Trophoblast cell (in vitro differentiated cells and primary cell): Measurements from ENCODE around the gene MAP4K4.
A peak's percentile ranks its signal among the peaks of the same experiment; 100 is the strongest.

ENCODE experiments used
- DNase-seq, 2 donors: peaks; one replicate each; pipeline ENCODE4 v3.0.0-alpha.2; 2016
- H2AFZ ChIP-seq: 2 replicates; pipeline ENCODE4 v1.6.1; 2013; ENCODE audit warnings: low read length, moderate library complexity, mild to moderate bottlenecking; ENCODE audit not compliant: insufficient read depth, poor library complexity
- H2AK5ac ChIP-seq: 2 replicates; pipeline ENCODE4 v1.6.1; 2013; ENCODE audit warnings: mild to moderate bottlenecking, low read length
- H2BK120ac ChIP-seq: 2 replicates; pipeline ENCODE4 v1.6.1; 2013; ENCODE audit warnings: low read length, mild to moderate bottlenecking, moderate library complexity; ENCODE audit not compliant: insufficient read depth, poor library complexity
- H2BK12ac ChIP-seq: 2 replicates; pipeline ENCODE4 v1.6.1; 2013; ENCODE audit warnings: mild to moderate bottlenecking, low read length, moderate library complexity
- H2BK5ac ChIP-seq: 2 replicates; pipeline ENCODE4 v1.6.1; 2013; ENCODE audit warnings: low read length, low read depth, moderate library complexity, mild to moderate bottlenecking; ENCODE audit not compliant: poor library complexity
- H3K14ac ChIP-seq: 2 replicates; pipeline ENCODE4 v1.6.1; 2013; ENCODE audit warnings: mild to moderate bottlenecking, low read length
- H3K18ac ChIP-seq: 2 replicates; pipeline ENCODE4 v1.6.1; 2013; ENCODE audit warnings: mild to moderate bottlenecking, low read length
- H3K23ac ChIP-seq: 2 replicates; pipeline ENCODE4 v1.6.1; 2013; ENCODE audit warnings: low read length
- H3K27ac ChIP-seq: 2 replicates; pipeline ENCODE4 v1.5.1; 2013; ENCODE audit warnings: low read depth, mild to moderate bottlenecking, inconsistent platforms, low read length, moderate library complexity
- H3K27me3 ChIP-seq: 2 replicates; pipeline ENCODE4 v1.6.1; 2013; ENCODE audit warnings: inconsistent platforms, mild to moderate bottlenecking, low read length, moderate library complexity; ENCODE audit not compliant: insufficient read depth
- H3K36me3 ChIP-seq, 2 experiments: 1 replicate in 1 of 2; 2 replicates in 1 of 2; pipeline ENCODE4 v1.6.1; 2013; ENCODE audit warnings: low read length in 2 of 2, mild to moderate bottlenecking in 2 of 2, moderate library complexity in 1 of 2; ENCODE audit not compliant: insufficient read depth in 2 of 2, control insufficient read depth in 1 of 2
- H3K4ac ChIP-seq: 2 replicates; pipeline ENCODE4 v1.6.1; 2013; ENCODE audit warnings: low read depth, mild to moderate bottlenecking, low read length, moderate library complexity
- H3K4me1 ChIP-seq, 2 experiments: 1 replicate in 1 of 2; 2 replicates in 1 of 2; pipeline ENCODE4 v1.6.1; 2013; ENCODE audit warnings: low read length in 2 of 2, mild to moderate bottlenecking in 2 of 2, moderate library complexity in 1 of 2; ENCODE audit not compliant: insufficient read depth in 2 of 2, control insufficient read depth in 1 of 2
- H3K4me2 ChIP-seq: 2 replicates; pipeline ENCODE4 v1.6.1; 2013; ENCODE audit warnings: inconsistent platforms, mild to moderate bottlenecking, low read length, moderate library complexity
- H3K4me3 ChIP-seq: 2 replicates; pipeline ENCODE4 v1.5.1; 2013; ENCODE audit warnings: mild to moderate bottlenecking, low read depth, low read length, inconsistent platforms
- H3K79me1 ChIP-seq: one replicate; pipeline ENCODE4 v1.6.1; 2013; ENCODE audit warnings: low read length
- H3K79me2 ChIP-seq: 2 replicates; pipeline ENCODE4 v1.6.1; 2013; ENCODE audit warnings: low read length, mild to moderate bottlenecking; ENCODE audit not compliant: control insufficient read depth, insufficient read depth, poor library complexity
- H3K9ac ChIP-seq: 2 replicates; pipeline ENCODE4 v1.6.1; 2013; ENCODE audit warnings: mild to moderate bottlenecking, low read length
- H3K9me3 ChIP-seq: 2 replicates; pipeline ENCODE4 v1.6.1; 2013; ENCODE audit warnings: low read depth, mild to moderate bottlenecking, control low read depth, inconsistent platforms, low read length; ENCODE audit not compliant: insufficient read depth
- H4K12ac ChIP-seq: 2 replicates; pipeline ENCODE4 v1.6.1; 2013; ENCODE audit warnings: low read depth, mild to moderate bottlenecking, low read length, moderate library complexity
- H4K8ac ChIP-seq: 2 replicates; pipeline ENCODE4 v1.6.1; 2013; ENCODE audit warnings: low read depth, mild to moderate bottlenecking, low read length, moderate library complexity
- H4K91ac ChIP-seq: one replicate; pipeline ENCODE4 v1.6.1; 2013; ENCODE audit warnings: low read depth, mild to moderate bottlenecking, low read length, moderate library complexity
- WGBS: extraction: QIAGEN DNeasy Blood & Tissue Kit; methylation state at CpG from one replicate; pipeline ENCODE4 v1.1.7; 2013; ENCODE audit warnings: missing lambda C conversion rate; ENCODE audit not compliant: insufficient read length, insufficient coverage; ENCODE audit errors: extremely low coverage; 5-methylcytosine and 5-hydroxymethylcytosine counted together

The MAP4K4 gene

GRCh38 chr2:101879466-101879865, 182.0 kb downstream of the MAP4K4 start:
- no peaks in the 10 kb centered on the region for H3K79me2 ChIP-seq
- H3K4me3 ChIP-seq: no peak overlapping the region
- H3K27ac ChIP-seq: no peak overlapping the region
- no peak overlapping the region for H3K4ac ChIP-seq
- H3K14ac ChIP-seq: no peak overlapping the region
- no peaks in the 10 kb centered on the region for H3K27me3 ChIP-seq
- H3K9me3 ChIP-seq: no peaks in the 10 kb centered on the region
- H2BK12ac ChIP-seq: no peak overlapping the region
- no peak overlapping the region for H2BK120ac ChIP-seq
- no peak overlapping the region for H3K4me2 ChIP-seq
- peaks cover 16 to 33% of the 10 kb centered on the region in 2 experiments for H3K36me3 ChIP-seq
- no peak overlapping the region for H4K8ac ChIP-seq
- no peak overlapping the region for H3K18ac ChIP-seq
- no peaks in the 10 kb centered on the region for H3K4me1 ChIP-seq
- H2AFZ ChIP-seq: no peak overlapping the region
- H4K91ac ChIP-seq: no peak overlapping the region
- no peaks in the 10 kb centered on the region for H3K79me1 ChIP-seq
- no peak overlapping the region for H4K12ac ChIP-seq
- H3K23ac ChIP-seq: no peak overlapping the region
- H3K9ac ChIP-seq: no peak overlapping the region
- DNase-seq: no peak
- no peak overlapping the region for H2AK5ac ChIP-seq
- H2BK5ac ChIP-seq: no peak overlapping the region

DNA sequence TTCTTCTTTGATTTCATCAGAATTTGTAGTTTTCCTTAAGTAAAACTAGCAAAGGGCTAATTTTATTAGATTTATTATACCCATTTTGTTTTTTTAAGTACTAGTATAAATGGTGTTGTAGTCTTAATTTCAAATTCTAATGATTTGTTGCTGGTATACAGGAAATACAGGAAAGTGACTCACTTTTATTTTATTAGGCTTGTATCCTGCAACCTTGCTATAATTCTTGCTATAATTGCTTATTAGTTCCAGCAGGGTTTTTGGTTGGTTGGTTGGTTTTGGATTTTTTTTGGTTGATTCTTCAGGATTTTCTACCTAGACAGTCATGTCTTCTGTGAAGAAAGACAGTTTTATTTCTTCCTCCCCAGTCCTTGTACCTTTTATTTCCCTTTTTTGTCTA, 183.6 kb downstream of the MAP4K4 start:
- Histone ChIP-seq H3K79me1 (no peaks in the 10 kb centered on the region), H2AFZ (no peak overlapping the region), H2AK5ac (no peak overlapping the region), H3K4me3 (no peak overlapping the region), H3K4me2 (no peak overlapping the region), H3K27ac (no peak overlapping the region), H3K4me1 (no peaks in the 10 kb centered on the region), H3K4ac (no peak overlapping the region), H2BK5ac (no peak overlapping the region), H2BK12ac (no peak overlapping the region), H3K9me3 (no peaks in the 10 kb centered on the region), H3K23ac (no peak overlapping the region), H3K79me2 (no peaks in the 10 kb centered on the region), H4K8ac (no peak overlapping the region), H3K36me3 (peaks cover 13 to 27% of the 10 kb centered on the region in 2 experiments), H3K18ac (no peak overlapping the region), H3K9ac (no peak overlapping the region), H3K27me3 (no peaks in the 10 kb centered on the region), H3K14ac (no peak overlapping the region), H4K91ac (no peak overlapping the region), H4K12ac (no peak overlapping the region), H2BK120ac (no peak overlapping the region)
- no peak for DNase-seq

GRCh38 chr2:101882769-101883307, 185.3 kb downstream of the MAP4K4 start:
- no peak for DNase-seq
- no peaks in the 10 kb centered on the region for H3K27me3 ChIP-seq
- no peak overlapping the region for H2BK5ac ChIP-seq
- no peak overlapping the region for H3K4me3 ChIP-seq
- H4K8ac ChIP-seq: no peak overlapping the region
- H3K9me3 ChIP-seq: no peaks in the 10 kb centered on the region
- no peak overlapping the region for H3K27ac ChIP-seq
- no peak overlapping the region for H3K14ac ChIP-seq
- no peak overlapping the region for H3K18ac ChIP-seq
- no peak overlapping the region for H4K12ac ChIP-seq
- H3K4me1 ChIP-seq: no peaks in the 10 kb centered on the region
- no peak overlapping the region for H2AK5ac ChIP-seq
- H3K4ac ChIP-seq: no peak overlapping the region
- no peak overlapping the region for H2BK120ac ChIP-seq
- no peak overlapping the region for H3K23ac ChIP-seq
- no peak overlapping the region for H3K9ac ChIP-seq
- H2AFZ ChIP-seq: no peak overlapping the region
- H3K79me2 ChIP-seq: no peaks in the 10 kb centered on the region
- WGBS: no CpG with 5 or more reads among the region's 4 CpGs
- H3K4me2 ChIP-seq: no peak overlapping the region
- H3K36me3 ChIP-seq: peaks cover 10 to 29% of the 10 kb centered on the region in 2 experiments
- no peak overlapping the region for H2BK12ac ChIP-seq
- H3K79me1 ChIP-seq: no peaks in the 10 kb centered on the region
- H4K91ac ChIP-seq: no peak overlapping the region

DNA sequence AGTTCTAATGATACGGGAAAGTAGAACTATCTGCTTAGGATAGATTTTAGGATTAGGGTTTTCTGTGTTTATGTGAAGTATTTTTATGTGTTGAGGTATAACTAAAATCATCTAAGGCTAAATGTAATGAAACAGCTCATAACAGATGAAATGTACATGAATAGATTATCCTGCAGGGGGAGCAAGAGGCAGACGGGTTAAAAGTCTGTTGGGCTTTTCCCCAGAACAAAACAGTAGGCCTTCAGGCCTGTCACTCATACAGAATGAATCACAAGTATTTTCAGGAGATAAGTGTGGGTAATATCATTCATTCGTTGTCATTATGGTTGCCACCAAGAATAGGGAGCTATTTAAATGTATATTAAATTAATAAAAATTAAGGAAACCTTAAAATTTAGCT, 186.4 kb downstream of the MAP4K4 start:
- Histone ChIP-seq H4K8ac (no peak overlapping the region), H4K12ac (no peak overlapping the region), H3K9ac (no peak overlapping the region), H2AFZ (no peak overlapping the region), H3K4me1 (no peaks in the 10 kb centered on the region), H3K9me3 (no peaks in the 10 kb centered on the region), H3K4me3 (no peak overlapping the region), H3K79me2 (no peaks in the 10 kb centered on the region), H3K79me1 (no peaks in the 10 kb centered on the region), H3K23ac (no peak overlapping the region), H2AK5ac (no peak overlapping the region), H3K27me3 (no peaks in the 10 kb centered on the region), H2BK5ac (no peak overlapping the region), H3K18ac (no peak overlapping the region), H2BK120ac (no peak overlapping the region), H3K14ac (no peak overlapping the region), H3K4me2 (no peak overlapping the region), H3K27ac (no peak overlapping the region), H2BK12ac (no peak overlapping the region), H4K91ac (no peak overlapping the region), H3K4ac (no peak overlapping the region), H3K36me3 (peaks cover 9 to 25% of the 10 kb centered on the region in 2 experiments)
- peak; percentile 60 to 91 for DNase-seq
- no CpG with 5 or more reads among the region's 3 CpGs for WGBS
